ENCODE data around the gene CSF2RB. TPM values are rescaled to one million over a fixed set of nuclear protein-coding genes. Genes with fewer than 3 reads are reported as not detected.

The CSF2RB gene
- total RNA-seq, 1 experiment from 2014 or later, result 0.07 TPM

GRCh38 chr22:36899498-36899897 is 13.9 kb upstream of the CSF2RB start (continued):
- no peak for TF ChIP-seq ARID4B (CRISPR knock-in tag; IDR thresholded peaks at IDR 0.05; ENCODE audit: borderline replicate concordance)
- TF ChIP-seq E2F4 (CRISPR knock-in tag; IDR thresholded peaks at IDR 0.05; ENCODE audit: borderline replicate concordance, low read depth), result no peak
- no peak for TF ChIP-seq MXD4 (CRISPR knock-in tag; IDR thresholded peaks at IDR 0.05; ENCODE audit: borderline replicate concordance)
- TF ChIP-seq TP53 (CRISPR knock-in tag; IDR thresholded peaks at IDR 0.05), result no peak
- TF ChIP-seq NR2C2 (CRISPR knock-in tag; IDR thresholded peaks at IDR 0.05), result no peak

- ChIA-PET CTCF (interaction anchor here (0.8 to 3.5 kb wide), 7 partner anchors 12 to 77 kb away, joined by 3 to 25 read pairs (median 5); partner anchors contain the start of gene CSF2RB), POLR2A (interaction anchor here (0.6 kb wide), 1 partner anchor 90 kb away, joined by 4 read pairs; no protein-coding TSS in a partner anchor)
- ATAC-seq (no peak), DNase-seq (ENCODE audit: low spot score) (no peak)
- no peak for TF ChIP-seq NR1H2 (CRISPR knock-in tag; IDR thresholded peaks at IDR 0.05)
- Mint-ChIP-seq H3K9me3 (peaks cover 39% of the 10 kb centered on the region), H3K27ac (peak overlapping the region; percentile 14; the same call in 1 of the 2 replicates), H3K4me1 (peaks cover 27% of the 10 kb centered on the region), H3K36me3 (peaks cover 21% of the 10 kb centered on the region), H3K27me3 (ENCODE audit: low read depth) (peaks cover 57% of the 10 kb centered on the region), H3K4me3 (no peak overlapping the region)
These were observed 13.2 kb upstream of the CSF2RB start for GRCh38 chr22:36900225-36900624.

GRCh38 chr22:36900880-36901279 is 12.5 kb upstream of the CSF2RB start:
- Mint-ChIP-seq H3K27me3 (ENCODE audit: low read depth) (peaks cover 50% of the 10 kb centered on the region), H3K27ac (peak overlapping the region; percentile 93), H3K4me1 (peaks cover 27% of the 10 kb centered on the region), H3K9me3 (peaks cover 33% of the 10 kb centered on the region), H3K36me3 (peaks cover 16% of the 10 kb centered on the region), H3K4me3 (peak overlapping the region; percentile 20)
- TF ChIP-seq NFE2L1 (CRISPR knock-in tag; IDR thresholded peaks at IDR 0.05), result 0 out of 2 replicates have a peak, but pooled peaks have one; percentile 30
- no peak for TF ChIP-seq ZNF425 (CRISPR knock-in tag; conservative IDR thresholded peaks at IDR 0.05)
- peak; percentile 18; the same call in 1 of the 2 replicates for TF ChIP-seq ZNF423 (CRISPR knock-in tag; IDR thresholded peaks at IDR 0.05)
- no peak for TF ChIP-seq MAX (CRISPR knock-in tag; IDR thresholded peaks at IDR 0.05)
- no peak for TF ChIP-seq JAZF1 (CRISPR knock-in tag; IDR thresholded peaks at IDR 0.05)
- ChIA-PET CTCF (interaction anchor here (0.8 to 3.5 kb wide), 8 partner anchors 11 to 114 kb away, joined by 3 to 25 read pairs (median 4); partner anchors contain the start of gene CSF2RB), POLR2A (no interaction called here)
- DNase-seq (ENCODE audit: low spot score) (peak; percentile 61), ATAC-seq (peak; percentile 94)
